Anterior cingulate cortex (tissue), 58 donors: Measurements from ENCODE around the gene C1orf115.
"Not testable (repeated sequence)": the region's sequence is repeated elsewhere in the genome, so short reads cannot be mapped to it uniquely, and the experiment has no call there.

Source experiments
- DNase-seq, 58 donors: peaks; one replicate each; lab custom pipeline; 2025; lab: John Stamatoyannopoulos, UW

Gene C1orf115

GRCh38 chr1:220690140-220691052 lies at the start of gene C1orf115:
Gene C1orf115, plus strand, starts transcription at chr1:220690363. Its CDS starts 40 bp downstream, at chr1:220690403.
- DNase-seq: peak in 41 of 58 donors; percentile 8 to 69 (median 34)

GRCh38 chr1:220642285-220642684 lies 47.9 kb upstream of the C1orf115 start:
- no peak for DNase-seq

GRCh38 chr1:220652995-220653394 lies 37.2 kb upstream of the C1orf115 start:
- peak in 1 of 58 donors; percentile 1 for DNase-seq

GRCh38 chr1:220655509-220655908 lies 34.7 kb upstream of the C1orf115 start:
- no peak for DNase-seq

GRCh38 chr1:220655961-220656740 lies 34.0 kb upstream of the C1orf115 start:
- peak in 8 of 58 donors; percentile 1 to 31 (median 16) for DNase-seq

GRCh38 chr1:220666349-220666748 lies 23.8 kb upstream of the C1orf115 start:
- no peak for DNase-seq

- DNase-seq: no peak
Measured at GRCh38 chr1:220669005-220669404, 21.2 kb upstream of the C1orf115 start.

- no peak for DNase-seq
Measured at GRCh38 chr1:220670365-220670764, 19.8 kb upstream of the C1orf115 start.

GRCh38 chr1:220673921-220674320 lies 16.2 kb upstream of the C1orf115 start:
- no peak for DNase-seq

GRCh38 chr1:220677251-220677650 lies 12.9 kb upstream of the C1orf115 start:
- no peak for DNase-seq

- peak in 1 of 58 donors; percentile 17 for DNase-seq
Measured at GRCh38 chr1:220680085-220680687, 10.0 kb upstream of the C1orf115 start.

GRCh38 chr1:220681220-220681880 lies 8.8 kb upstream of the C1orf115 start:
- DNase-seq: no peak

GRCh38 chr1:220682901-220683576 lies 7.1 kb upstream of the C1orf115 start:
- peak in 6 of 58 donors; percentile 4 to 41 (median 16) for DNase-seq

GRCh38 chr1:220683716-220684115 lies 6.4 kb upstream of the C1orf115 start:
- not testable (repeated sequence) for DNase-seq

- DNase-seq: no peak
Measured at GRCh38 chr1:220684890-220685289, 5.3 kb upstream of the C1orf115 start.

- DNase-seq: no peak
Measured at GRCh38 chr1:220685879-220686278, 4.3 kb upstream of the C1orf115 start.

- DNase-seq: no peak
Measured at GRCh38 chr1:220687809-220688208, 2.4 kb upstream of the C1orf115 start.

GRCh38 chr1:220689666-220690065 lies 497 bp upstream of the C1orf115 start:
- peak in 1 of 58 donors; percentile 35 for DNase-seq

- no peak for DNase-seq
Measured at GRCh38 chr1:220691053-220691684, 1.0 kb downstream of the C1orf115 start.
